Stomach (tissue), 9 donors: ENCODE measurements around the gene EMP1. TPM values are rescaled to one million over a fixed set of nuclear protein-coding genes. Genes with fewer than 3 reads are reported as not detected.

Experiments used
- DNase-seq, 2 donors: peaks; one replicate each; pipeline versions ENCODE4 v3.0.0 to v3.0.0-alpha.2; 2013 to 2019
- H3K27ac ChIP-seq, 5 donors: fragments of 200-600 bp in 4 of 5; sonication (generic) in 4 of 5; one replicate each; pipeline ENCODE4 v1.5.1; 2013 to 2019; ENCODE audit warnings: mild to moderate bottlenecking in 1 of 5, moderate library complexity in 1 of 5
- H3K27me3 ChIP-seq, 3 donors: fragments of 200-600 bp; sonication (generic); one replicate each; pipeline ENCODE4 v1.5.1; 2017 to 2019; ENCODE audit warnings: mixed run types in 1 of 3
- H3K36me3 ChIP-seq, 4 donors: fragments of 200-600 bp; sonication (generic); 1 replicate in 3 of 4; 2 replicates in 1 of 4; pipeline ENCODE4 v1.5.1; 2016 to 2019
- H3K4me1 ChIP-seq, 4 donors: fragments of 200-600 bp; sonication (generic); one replicate each; pipeline ENCODE4 v1.5.1; 2016 to 2019
- H3K4me3 ChIP-seq, 4 donors: fragments of 200-600 bp; sonication (generic) in 3 of 4; one replicate each; pipeline ENCODE4 v1.5.1; 2016 to 2019; ENCODE audit warnings: mild to moderate bottlenecking in 1 of 4
- H3K9me3 ChIP-seq, 4 donors: fragments of 200-600 bp; sonication (generic); one replicate each; pipeline ENCODE4 v1.5.1; 2016 to 2019
- CTCF ChIP-seq, 7 experiments: fragments of 450-650 bp in 4 of 7; fragments of 200-600 bp in 3 of 7; sonication (generic) in 3 of 7; IDR thresholded peaks; one replicate each; pipeline ENCODE4 v1.5.1; 2016 to 2019; ENCODE audit warnings: antibody characterized with exemption in 7 of 7, control low read depth in 2 of 7, mild to moderate bottlenecking in 1 of 7
- EP300 ChIP-seq: sonication (generic); formaldehyde crosslinking; IDR thresholded peaks from one replicate; pipeline ENCODE4 v1.6.1; 2017; ENCODE audit warnings: antibody characterized with exemption
- POLR2A ChIP-seq, 4 donors: fragments of 450-650 bp; IDR thresholded peaks; one replicate each; pipeline ENCODE4 v1.6.1; 2016; ENCODE audit warnings: antibody characterized with exemption in 4 of 4, control low read depth in 2 of 4, mild to moderate bottlenecking in 1 of 4, moderate library complexity in 1 of 4
- POLR2AphosphoS5 ChIP-seq, 3 donors: sonication (generic); formaldehyde crosslinking; IDR thresholded peaks; one replicate each; pipeline ENCODE4 v1.6.1; 2016; ENCODE audit warnings: antibody characterized with exemption in 3 of 3
- WGBS, 5 donors: extraction: QIAGEN DNeasy Blood & Tissue Kit in 3 of 5; methylation state at CpG; one replicate each; pipeline versions ENCODE4 v1.1.5 to v1.1.7; 2013 to 2018; 5-methylcytosine and 5-hydroxymethylcytosine counted together
- intact Hi-C: fragments of 100-400 bp; cut with DNase I; formaldehyde crosslinking; loops from one replicate; pipeline ENCODE4 v1.15.1; 2023; ENCODE audit warnings: low total_unique reads
- polyA plus RNA-seq, 3 donors: library from polyadenylated mRNA; stranded (reverse); fragments of 200-250 nt; gene quantifications; one replicate each; pipeline ENCODE4 v1.2.3, GENCODE V29; 2013
- total RNA-seq, 5 donors: library from RNA; depleted of rRNA; stranded (reverse); fragments of >200 nt; gene quantifications; one replicate each; pipeline versions ENCODE4 v1.1.0 to v1.2.3, GENCODE V29; 2014 to 2016
- donor health status: healthy with polysubstance abuse.
- donor health status: Bipolar disorder and iron deficiency.
- donor health status: healthy.

EMP1 gene
- total and polyA plus RNA-seq, 8 donors: 6.2 to 209 (median 21.8) TPM

- Histone ChIP-seq H3K27ac (no peak overlapping the region), H3K4me3 (no peak overlapping the region), H3K9me3 (peaks cover 0 to 3% (median 0%) of the 10 kb centered on the region in 4 donors), H3K27me3 (no peaks in the 10 kb centered on the region), H3K36me3 (no peaks in the 10 kb centered on the region), H3K4me1 (peaks cover 7 to 14% (median 8%) of the 10 kb centered on the region in 4 donors)
- WGBS, 5 donors: 94 to 96% (median 96%) methylated on average over 4 of the region's 4 CpGs
- TF ChIP-seq POLR2AphosphoS5 (IDR thresholded peaks at IDR 0.05): no peak
- no peak for TF ChIP-seq POLR2A (IDR thresholded peaks at IDR 0.05)
- no peak for TF ChIP-seq CTCF (IDR thresholded peaks at IDR 0.05)
- TF ChIP-seq EP300: no peak
- DNase-seq: no peak
- intact Hi-C loops: no loop called here
These were observed 33.6 kb upstream of the EMP1 start for GRCh38 chr12:13162904-13163303.

- Histone ChIP-seq H3K27ac (no peak overlapping the region), H3K9me3 (peaks cover 0 to 5% (median 0%) of the 10 kb centered on the region in 4 donors), H3K36me3 (no peaks in the 10 kb centered on the region), H3K4me3 (no peak overlapping the region), H3K27me3 (no peaks in the 10 kb centered on the region), H3K4me1 (peaks cover 7 to 14% (median 8%) of the 10 kb centered on the region in 4 donors)
- 87 to 95% (median 92%) methylated on average over 8 of the region's 8 CpGs for WGBS, 5 donors
- TF ChIP-seq POLR2AphosphoS5 (IDR thresholded peaks at IDR 0.05) (no peak), EP300 (no peak), POLR2A (IDR thresholded peaks at IDR 0.05) (no peak), CTCF (IDR thresholded peaks at IDR 0.05) (no peak)
- no peak for DNase-seq
- intact Hi-C loops: no loop called here
These were observed 32.5 kb upstream of the EMP1 start for GRCh38 chr12:13163868-13164635.

- Histone ChIP-seq H3K27ac (peak overlapping the region in 2 of 5 donors; percentile 9 to 12), H3K27me3 (no peaks in the 10 kb centered on the region), H3K4me3 (no peak overlapping the region), H3K36me3 (no peaks in the 10 kb centered on the region), H3K9me3 (peaks cover 0 to 5% (median 0%) of the 10 kb centered on the region in 4 donors), H3K4me1 (peaks cover 7 to 14% (median 8%) of the 10 kb centered on the region in 4 donors)
- WGBS, 5 donors: 72 to 80% (median 74%) methylated on average over 5 of the region's 5 CpGs
- TF ChIP-seq EP300: no peak
- TF ChIP-seq POLR2A (IDR thresholded peaks at IDR 0.05): no peak
- TF ChIP-seq POLR2AphosphoS5 (IDR thresholded peaks at IDR 0.05): no peak
- TF ChIP-seq CTCF (IDR thresholded peaks at IDR 0.05): no peak
- intact Hi-C loops: no loop called here
- DNase-seq: no peak
These were observed 31.5 kb upstream of the EMP1 start for GRCh38 chr12:13164921-13165616.

GRCh38 chr12:13165617-13166041, 30.9 kb upstream of the EMP1 start:
- no peak for TF ChIP-seq POLR2A (IDR thresholded peaks at IDR 0.05)
- TF ChIP-seq POLR2AphosphoS5 (IDR thresholded peaks at IDR 0.05): peak in 1 of 3 donors; percentile 44
- Histone ChIP-seq H3K4me1 (peaks cover 7 to 14% (median 8%) of the 10 kb centered on the region in 4 donors), H3K27ac (peak overlapping the region in 2 of 5 donors; percentile 9 to 12), H3K4me3 (no peak overlapping the region), H3K27me3 (no peaks in the 10 kb centered on the region), H3K36me3 (no peaks in the 10 kb centered on the region), H3K9me3 (peaks cover 0 to 5% (median 0%) of the 10 kb centered on the region in 4 donors)
- WGBS, 5 donors: 10 to 28% (median 23%) methylated on average over 3 of the region's 3 CpGs
- DNase-seq: peak; percentile 74 to 75
- intact Hi-C loops: no loop called here
